ENCODE measurements around the gene SMURF1.

GRCh38 chr7:99171731-99172130 lies 27.8 kb upstream of the SMURF1 start:
- TF ChIP-seq GATA2 (IDR thresholded peaks at IDR 0.05; ENCODE audit: low read depth, low read length) (no peak), GATA3 (IDR thresholded peaks at IDR 0.05; ENCODE audit: low read depth, low read length) (no peak)
